NCI-H146 treated with DMSO at 0.1 percent for 48 hours (cell line): ENCODE results near the gene TCTN1.

Experiments used
- DNase-seq: peaks from one replicate; lab custom pipeline; 2025; ENCODE audit not compliant: unreplicated experiment; lab: John Stamatoyannopoulos, UW

Gene TCTN1

GRCh38 chr12:110677982-110678381 lies 64.1 kb downstream of the TCTN1 start:
- DNase-seq, result no peak

DNA sequence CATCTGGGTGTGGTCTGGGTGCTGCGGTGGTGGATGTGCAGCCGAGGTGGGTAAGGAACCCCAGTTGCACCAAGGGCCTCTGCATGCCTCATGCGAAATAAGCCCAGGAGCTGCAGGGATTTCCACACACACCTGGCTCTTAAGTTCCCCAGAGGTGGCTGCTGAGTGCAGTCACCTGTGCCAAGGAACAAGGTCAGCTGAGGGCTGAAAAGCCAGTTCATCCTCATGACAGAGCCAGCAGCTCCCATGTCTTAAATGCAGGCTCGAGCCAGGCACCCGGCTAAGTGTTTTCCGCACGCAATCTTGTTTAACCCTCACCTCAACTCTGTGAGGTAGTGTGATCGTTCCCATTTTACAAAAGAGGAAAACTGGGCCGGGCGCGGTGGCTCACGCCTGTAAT lies 65.3 kb downstream of the TCTN1 start:
- no peak for DNase-seq

GRCh38 chr12:110680032-110680431 lies 66.1 kb downstream of the TCTN1 start:
- DNase-seq, result no peak

GRCh38 chr12:110683888-110684287 lies 70.0 kb downstream of the TCTN1 start:
- DNase-seq, result no peak

- no peak for DNase-seq
Measured at GRCh38 chr12:110684312-110684836, 70.4 kb downstream of the TCTN1 start.

GRCh38 chr12:110686294-110686903 lies 72.5 kb downstream of the TCTN1 start:
- no peak for DNase-seq

GRCh38 chr12:110687396-110688169 lies 73.7 kb downstream of the TCTN1 start:
- DNase-seq, result no peak

- no peak for DNase-seq
Measured at GRCh38 chr12:110688446-110689280, 74.7 kb downstream of the TCTN1 start, which contains the start of gene HVCN1. TSS of gene HVCN1 (minus strand) at chr12:110689115. CDS start at chr12:110683245, 5,870 bp downstream.

DNA sequence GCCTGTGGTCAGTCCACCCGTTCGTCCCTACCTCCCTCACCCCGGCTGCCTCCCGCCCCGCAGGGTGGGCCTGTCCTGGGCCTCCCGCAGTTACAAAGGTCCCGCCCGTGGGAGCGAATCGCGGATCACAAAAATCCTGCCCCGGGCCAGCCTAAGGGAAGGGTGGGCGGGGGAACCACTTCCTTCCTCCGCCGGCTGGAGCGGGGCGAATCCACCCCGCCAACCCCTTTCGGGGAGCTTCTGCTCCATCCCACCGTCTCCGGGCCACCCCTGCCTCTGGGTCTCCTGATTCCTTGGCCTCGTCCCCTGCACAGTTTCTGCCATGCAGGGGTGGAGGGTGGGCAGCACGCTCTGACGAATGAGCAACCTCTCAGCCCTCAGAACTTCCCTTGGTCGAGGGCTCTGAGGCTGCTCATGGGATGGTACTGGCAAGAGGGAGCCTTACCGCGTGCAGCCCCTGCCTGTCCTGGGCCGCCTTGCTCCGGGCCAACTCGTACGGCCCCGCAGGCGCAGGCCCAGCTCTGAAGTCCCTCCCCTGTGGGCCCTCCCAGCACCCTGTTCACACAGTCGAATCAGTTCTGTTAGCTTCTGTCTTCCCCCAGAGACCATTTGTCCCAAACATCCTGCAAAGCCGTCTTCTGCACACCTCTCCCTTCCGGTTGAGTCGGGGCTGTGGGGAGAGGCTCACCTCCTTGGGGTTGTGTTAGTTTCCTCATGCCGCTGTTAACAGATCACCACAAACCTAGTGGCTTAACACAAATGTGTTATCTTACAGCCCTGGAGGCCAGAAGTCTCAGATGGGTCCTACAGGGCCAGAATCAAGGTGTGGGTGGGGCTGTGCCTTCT lies 75.6 kb downstream of the TCTN1 start:
- no peak for DNase-seq

GRCh38 chr12:110690127-110690430 lies 76.2 kb downstream of the TCTN1 start:
- DNase-seq, result no peak

DNA sequence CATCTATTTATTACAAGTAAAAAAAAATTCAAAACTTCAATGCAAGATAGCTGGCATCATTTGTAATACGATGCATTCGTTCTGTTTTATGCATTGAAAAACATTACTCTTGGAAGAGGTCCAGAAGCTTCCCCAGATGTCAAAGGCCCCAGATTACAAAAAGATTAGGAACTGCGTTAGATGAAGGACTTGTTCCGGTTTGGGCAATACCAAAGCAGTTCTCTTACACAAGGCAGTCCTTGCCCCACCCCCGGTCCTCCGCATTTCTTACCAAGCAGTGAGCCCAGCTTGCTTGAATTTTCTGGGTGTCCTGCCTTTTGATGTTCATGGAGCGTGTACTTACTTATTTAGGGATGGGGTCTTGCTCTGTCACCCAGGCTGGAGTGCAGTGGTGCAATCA lies 79.8 kb downstream of the TCTN1 start:
- no peak for DNase-seq

- DNase-seq, result no peak
Measured at GRCh38 chr12:110694330-110694901, 80.5 kb downstream of the TCTN1 start.

- no peak for DNase-seq
Measured at GRCh38 chr12:110696283-110696682, 82.4 kb downstream of the TCTN1 start.

GRCh38 chr12:110697236-110697635 lies 83.3 kb downstream of the TCTN1 start:
- no peak for DNase-seq

- peak; percentile 29 for DNase-seq
Measured at GRCh38 chr12:110698171-110698902, 84.4 kb downstream of the TCTN1 start.
